ENCODE measurements around the gene USP7. TPM values are rescaled to one million over a fixed set of nuclear protein-coding genes. Genes with fewer than 3 reads are reported as not detected.

USP7 gene
- total and polyA plus RNA-seq, 7 donors: 41.6 to 135 (median 108) TPM

GRCh38 chr16:8848231-8848938 lies 115.3 kb downstream of the USP7 start:
- Histone ChIP-seq H3K9me3 (no peaks in the 10 kb centered on the region), H3K27ac (no peak overlapping the region), H3K36me3 (ENCODE audit: insufficient read depth in 1 of 2, low read depth in 1 of 2) (peaks cover 0 to 53% of the 10 kb centered on the region in 2 donors), H3K27me3 (ENCODE audit: insufficient read depth in 3 of 3, low read length in 2 of 3) (no peaks in the 10 kb centered on the region), H3K4me3 (no peak overlapping the region), H3K4me1 (no peaks in the 10 kb centered on the region)
- 84 to 86% (median 85%) methylated on average over 26 of the region's 26 CpGs for WGBS, 3 donors
- no peak for TF ChIP-seq CTCF (IDR thresholded peaks at IDR 0.05)
- ATAC-seq (no peak), DNase-seq (peak in 1 of 2 donors; percentile 52)
- intact Hi-C loops (cut with DNase I): no loop called here

GRCh38 chr16:8847623-8848022 lies 116.1 kb downstream of the USP7 start:
- ATAC-seq: no peak
- H3K27ac ChIP-seq: no peak overlapping the region
- H3K4me1 ChIP-seq: no peaks in the 10 kb centered on the region
- WGBS, 3 donors: 89 to 91% (median 90%) methylated on average over 15 of the region's 15 CpGs
- intact Hi-C loops (cut with DNase I): no loop called here
- no peak overlapping the region for H3K4me3 ChIP-seq
- no peak for TF ChIP-seq CTCF (IDR thresholded peaks at IDR 0.05)
- H3K27me3 ChIP-seq (ENCODE audit: insufficient read depth in 3 of 3, low read length in 2 of 3): no peaks in the 10 kb centered on the region
- no peaks in the 10 kb centered on the region for H3K9me3 ChIP-seq
- peaks cover 0 to 46% of the 10 kb centered on the region in 2 donors for H3K36me3 ChIP-seq (ENCODE audit: insufficient read depth in 1 of 2, low read depth in 1 of 2)
- peak in 1 of 2 donors; percentile 51 for DNase-seq

- H3K27ac ChIP-seq: no peak overlapping the region
- no peaks in the 10 kb centered on the region for H3K9me3 ChIP-seq
- no peaks in the 10 kb centered on the region for H3K4me1 ChIP-seq
- no peak for ATAC-seq
- no peak for DNase-seq
- H3K27me3 ChIP-seq (ENCODE audit: insufficient read depth in 3 of 3, low read length in 2 of 3): no peaks in the 10 kb centered on the region
- 78 to 82% (median 79%) methylated on average over 13 of the region's 13 CpGs for WGBS, 3 donors
- no peak for TF ChIP-seq CTCF (IDR thresholded peaks at IDR 0.05)
- intact Hi-C loops (cut with DNase I): no loop called here
- peaks cover 0 to 42% of the 10 kb centered on the region in 2 donors for H3K36me3 ChIP-seq (ENCODE audit: insufficient read depth in 1 of 2, low read depth in 1 of 2)
- no peak overlapping the region for H3K4me3 ChIP-seq
Measured at GRCh38 chr16:8847145-8847544, 116.6 kb downstream of the USP7 start.

- Histone ChIP-seq H3K36me3 (ENCODE audit: insufficient read depth in 1 of 2, low read depth in 1 of 2) (peaks cover 0 to 39% of the 10 kb centered on the region in 2 donors), H3K27ac (no peak overlapping the region), H3K27me3 (ENCODE audit: insufficient read depth in 3 of 3, low read length in 2 of 3) (no peaks in the 10 kb centered on the region), H3K9me3 (no peaks in the 10 kb centered on the region), H3K4me1 (no peaks in the 10 kb centered on the region), H3K4me3 (no peak overlapping the region)
- TF ChIP-seq CTCF (IDR thresholded peaks at IDR 0.05): no peak
- DNase-seq (no peak), ATAC-seq (no peak)
- 94 to 96% (median 95%) methylated on average over 10 of the region's 10 CpGs for WGBS, 3 donors
- intact Hi-C loops (cut with DNase I): no loop called here
Measured at GRCh38 chr16:8846401-8846932, 117.2 kb downstream of the USP7 start.

Data from psoas muscle (tissue), 8 donors.